Right ventricle myocardium inferior (tissue), 1 donor: Measurements from ENCODE around the gene CNTNAP2. TPM values are rescaled to one million over a fixed set of nuclear protein-coding genes. Genes with fewer than 3 reads are reported as not detected.

Experiments
- ATAC-seq: fragments of 200-7000 bp; cut with Tn5 transposase; one replicate; pipeline ENCODE4 v1.9.1; 2020; ENCODE audit warnings: mild to moderate bottlenecking, moderate library complexity
- DNase-seq: peaks from one replicate; pipeline ENCODE4 v3.0.0; 2021; ENCODE audit errors: missing footprints
- intact Hi-C: fragments of 100-400 bp; cut with DNase I; formaldehyde crosslinking; loops from one replicate; pipeline ENCODE4 v1.11.0; 2022
- total RNA-seq: library from RNA; stranded (reverse); fragmentation: NEBNext Ultra II Directional; extraction: Animal tissue kit (Norgen Biotek cat#: 25700); gene quantifications from one replicate; pipeline ENCODE4 v1.2.1, GENCODE V29; 2021
- donor health status: DM: no; HTN: yes; CAD: no; lungs with severe emphysema.

The CNTNAP2 gene
- total RNA-seq, 1 donor from 2014 or later: 0.65 TPM

GRCh38 chr7:148153616-148154284, 2037.1 kb downstream of the CNTNAP2 start:
- peak; percentile 98 for ATAC-seq
- intact Hi-C loops: loop anchor here (1.0 kb wide), 1 partner anchor 79 kb away; no protein-coding TSS in a partner anchor

GRCh38 chr7:148155000-148155399, 2038.4 kb downstream of the CNTNAP2 start:
- intact Hi-C loops: no loop called here
- DNase-seq (no peak), ATAC-seq (no peak)

More at GRCh38 chr7:148153616-148154284, 2037.1 kb downstream of the CNTNAP2 start:
- DNase-seq: peak; percentile 78

- ATAC-seq (no peak), DNase-seq (no peak)
- intact Hi-C loops: no loop called here
Measured at GRCh38 chr7:148155826-148156225, 2039.2 kb downstream of the CNTNAP2 start.

- no peak for ATAC-seq
- no peak for DNase-seq
- intact Hi-C loops: no loop called here
Measured at GRCh38 chr7:148156233-148156632, 2039.6 kb downstream of the CNTNAP2 start.

GRCh38 chr7:148159331-148159730, 2042.7 kb downstream of the CNTNAP2 start:
- ATAC-seq (no peak), DNase-seq (no peak)
- intact Hi-C loops: no loop called here

- ATAC-seq (no peak), DNase-seq (no peak)
- intact Hi-C loops: no loop called here
Measured at GRCh38 chr7:148161776-148162175, 2045.2 kb downstream of the CNTNAP2 start.

- ATAC-seq: no peak
- DNase-seq: no peak
- intact Hi-C loops: no loop called here
Measured at GRCh38 chr7:148162808-148163207, 2046.2 kb downstream of the CNTNAP2 start.

- intact Hi-C loops: no loop called here
- DNase-seq: no peak
- ATAC-seq: no peak
Measured at GRCh38 chr7:148163246-148163645, 2046.6 kb downstream of the CNTNAP2 start.

- no peak for ATAC-seq
- intact Hi-C loops: no loop called here
- no peak for DNase-seq
Measured at GRCh38 chr7:148172920-148173319, 2056.3 kb downstream of the CNTNAP2 start.

GRCh38 chr7:148173369-148173768, 2056.8 kb downstream of the CNTNAP2 start:
- ATAC-seq: no peak
- intact Hi-C loops: no loop called here
- DNase-seq: no peak

GRCh38 chr7:148174376-148174775, 2057.8 kb downstream of the CNTNAP2 start:
- intact Hi-C loops: no loop called here
- no peak for DNase-seq
- no peak for ATAC-seq

- intact Hi-C loops: no loop called here
- ATAC-seq: peak; percentile 69
- no peak for DNase-seq
Measured at GRCh38 chr7:148175512-148175911, 2058.9 kb downstream of the CNTNAP2 start.

GRCh38 chr7:148177972-148178371, 2061.4 kb downstream of the CNTNAP2 start:
- no peak for ATAC-seq
- intact Hi-C loops: no loop called here
- no peak for DNase-seq

- intact Hi-C loops: no loop called here
- ATAC-seq: no peak
- DNase-seq: no peak
Measured at GRCh38 chr7:148180075-148180474, 2063.5 kb downstream of the CNTNAP2 start.

GRCh38 chr7:148182264-148182663, 2065.7 kb downstream of the CNTNAP2 start:
- ATAC-seq: peak; percentile 77
- no peak for DNase-seq
- intact Hi-C loops: no loop called here

GRCh38 chr7:148185041-148185440, 2068.4 kb downstream of the CNTNAP2 start:
- intact Hi-C loops: no loop called here
- DNase-seq (no peak), ATAC-seq (peak; percentile 84)

- DNase-seq (no peak), ATAC-seq (no peak)
- intact Hi-C loops: no loop called here
Measured at GRCh38 chr7:148187471-148187870, 2070.9 kb downstream of the CNTNAP2 start.

- ATAC-seq (no peak), DNase-seq (no peak)
- intact Hi-C loops: no loop called here
Measured at GRCh38 chr7:148191391-148192065, 2074.9 kb downstream of the CNTNAP2 start.

- intact Hi-C loops: no loop called here
- DNase-seq (no peak), ATAC-seq (no peak)
Measured at GRCh38 chr7:148192491-148192890, 2075.9 kb downstream of the CNTNAP2 start.

GRCh38 chr7:148201992-148202391, 2085.4 kb downstream of the CNTNAP2 start:
- DNase-seq: no peak
- intact Hi-C loops: no loop called here
- ATAC-seq: no peak
